ENCODE measurements around the gene OTUB2. TPM values are rescaled to one million over a fixed set of nuclear protein-coding genes. Genes with fewer than 3 reads are reported as not detected.
A peak's percentile ranks its signal among the peaks of the same experiment; 100 is the strongest.

OTUB2 gene
- total RNA-seq, 6 experiments from 2014 or later: 0.59 to 3.7 (median 0.85) TPM

- H3K4me1 ChIP-seq: no peaks in the 10 kb centered on the region
- H3K9me3 ChIP-seq: no peaks in the 10 kb centered on the region
- H3K27ac ChIP-seq: no peak overlapping the region
- no peak overlapping the region for H3K4me3 ChIP-seq
- 49% methylated on average over 2 of the region's 2 CpGs for WGBS (ENCODE audit: insufficient coverage, low coverage, low lambda C conversion rate, missing lambda C conversion rate)
- H3K27me3 ChIP-seq: no peaks in the 10 kb centered on the region
- H3K36me3 ChIP-seq: no peaks in the 10 kb centered on the region
- ATAC-seq (no peak), DNase-seq (no peak)
- intact Hi-C loops (cut with DNase I): no loop called here
- TF ChIP-seq CTCF (IDR thresholded peaks at IDR 0.05): no peak
- no peak for TF ChIP-seq POLR2A (IDR thresholded peaks at IDR 0.05)
Measured at GRCh38 chr14:94011795-94012194, 14.3 kb upstream of the OTUB2 start.

GRCh38 chr14:94014382-94014781 is 11.8 kb upstream of the OTUB2 start:
- no peaks in the 10 kb centered on the region for H3K36me3 ChIP-seq
- H3K9me3 ChIP-seq: no peaks in the 10 kb centered on the region
- DNase-seq (no peak), ATAC-seq (peak in 2 of 4 donors; percentile 23 to 76)
- no peaks in the 10 kb centered on the region for H3K4me1 ChIP-seq
- 47% methylated on average over 6 of the region's 6 CpGs for WGBS (ENCODE audit: insufficient coverage, low coverage, low lambda C conversion rate, missing lambda C conversion rate)
- TF ChIP-seq CTCF (IDR thresholded peaks at IDR 0.05) (no peak), POLR2A (IDR thresholded peaks at IDR 0.05) (no peak)
- H3K27me3 ChIP-seq: no peaks in the 10 kb centered on the region
- no peak overlapping the region for H3K27ac ChIP-seq
- H3K4me3 ChIP-seq: no peak overlapping the region
- intact Hi-C loops (cut with DNase I): no loop called here

GRCh38 chr14:94015223-94015622 is 10.9 kb upstream of the OTUB2 start:
- H3K27me3 ChIP-seq: no peaks in the 10 kb centered on the region
- ATAC-seq (no peak), DNase-seq (no peak)
- H3K4me3 ChIP-seq: no peak overlapping the region
- H3K36me3 ChIP-seq: no peaks in the 10 kb centered on the region
- TF ChIP-seq POLR2A (IDR thresholded peaks at IDR 0.05) (no peak), CTCF (IDR thresholded peaks at IDR 0.05) (no peak)
- intact Hi-C loops (cut with DNase I): no loop called here
- no peak overlapping the region for H3K27ac ChIP-seq
- no peaks in the 10 kb centered on the region for H3K4me1 ChIP-seq
- WGBS (ENCODE audit: insufficient coverage, low coverage, low lambda C conversion rate, missing lambda C conversion rate): no CpG with 5 or more reads among the region's 2 CpGs
- H3K9me3 ChIP-seq: no peaks in the 10 kb centered on the region

- intact Hi-C loops (cut with DNase I): no loop called here
- Histone ChIP-seq H3K36me3 (no peaks in the 10 kb centered on the region), H3K9me3 (no peaks in the 10 kb centered on the region), H3K4me3 (no peak overlapping the region), H3K27me3 (no peaks in the 10 kb centered on the region), H3K4me1 (no peaks in the 10 kb centered on the region), H3K27ac (no peak overlapping the region)
- DNase-seq (no peak), ATAC-seq (no peak)
- no peak for TF ChIP-seq POLR2A (IDR thresholded peaks at IDR 0.05)
- WGBS (ENCODE audit: insufficient coverage, low coverage, low lambda C conversion rate, missing lambda C conversion rate): 70% methylated on average over 4 of the region's 8 CpGs
Measured at GRCh38 chr14:94016446-94016976, 9.6 kb upstream of the OTUB2 start.

- ATAC-seq: no peak
- H3K36me3 ChIP-seq: no peaks in the 10 kb centered on the region
- 71% methylated on average over 3 of the region's 8 CpGs for WGBS (ENCODE audit: insufficient coverage, low coverage, low lambda C conversion rate, missing lambda C conversion rate)
- H3K4me1 ChIP-seq: no peaks in the 10 kb centered on the region
- no peak overlapping the region for H3K4me3 ChIP-seq
- no peak overlapping the region for H3K27ac ChIP-seq
- H3K9me3 ChIP-seq: no peaks in the 10 kb centered on the region
- DNase-seq: peak in 1 of 3 donors; percentile 31
- TF ChIP-seq POLR2A (IDR thresholded peaks at IDR 0.05) (no peak), CTCF (IDR thresholded peaks at IDR 0.05) (no peak)
- intact Hi-C loops (cut with DNase I): no loop called here
- no peaks in the 10 kb centered on the region for H3K27me3 ChIP-seq
Measured at GRCh38 chr14:94018308-94018707, 7.8 kb upstream of the OTUB2 start.

Data from right lobe of liver (tissue), 6 donors.